H1 (cell line): ENCODE measurements around the gene ACTL9. TPM values are rescaled to one million over a fixed set of nuclear protein-coding genes. Genes with fewer than 3 reads are reported as not detected.

Experiments used
- CTCF ChIA-PET: fragments of 300-600 bp; sonication (Branson Sonifier 250); formaldehyde crosslinking; loops from one replicate; lab custom pipeline; 2021; ENCODE audit not compliant: partially characterized antibody; lab: Charles Lee
- POLR2A ChIA-PET: fragments of 300-600 bp; sonication (Branson Sonifier 250); formaldehyde crosslinking; loops from one replicate; lab custom pipeline; 2021; ENCODE audit warnings: inconsistent platforms; ENCODE audit not compliant: partially characterized antibody; lab: Charles Lee
- DNase-seq, 2 experiments: peaks; one replicate each; pipeline versions ENCODE4 v3.0.0 to v3.0.0-alpha.2; 2010 to 2022; ENCODE audit warnings: low spot score in 2 of 2, low read depth in 1 of 2, mixed read lengths in 1 of 2
- FAIRE-seq: peaks from 2 replicates; lab custom pipeline; 2011; peaks lifted over from hg19 to GRCh38; lab: Jason Lieb, UNC
- H2AFZ ChIP-seq: 2 replicates; pipeline ENCODE4 v1.8.1; 2012; ENCODE audit warnings: low read length, inconsistent platforms
- H2AK5ac ChIP-seq: 2 replicates; pipeline ENCODE4 v1.6.1; 2013; ENCODE audit warnings: low read depth, low read length
- H2BK120ac ChIP-seq: replicated peaks from 2 replicates; pipeline ENCODE3; 2013; ENCODE audit warnings: low read depth, low read length, inconsistent platforms
- H2BK12ac ChIP-seq: 2 replicates; pipeline ENCODE4 v1.6.1; 2013; ENCODE audit warnings: low read depth, low read length
- H2BK15ac ChIP-seq: 2 replicates; pipeline ENCODE4 v1.6.1; 2013; ENCODE audit warnings: low read length
- H2BK20ac ChIP-seq: 2 replicates; pipeline ENCODE4 v1.6.1; 2013; ENCODE audit warnings: low read length
- H2BK5ac ChIP-seq: 2 replicates; pipeline ENCODE4 v1.6.1; 2013; ENCODE audit warnings: low read depth, low read length
- H3K14ac ChIP-seq: 2 replicates; pipeline ENCODE4 v1.6.1; 2013; ENCODE audit warnings: inconsistent platforms; ENCODE audit not compliant: insufficient read length
- H3K18ac ChIP-seq: 2 replicates; pipeline ENCODE4 v1.6.1; 2013; ENCODE audit warnings: low read length; ENCODE audit errors: extremely low read depth
- H3K23ac ChIP-seq: 2 replicates; pipeline ENCODE4 v1.6.1; 2013; ENCODE audit warnings: inconsistent platforms; ENCODE audit not compliant: insufficient read length
- H3K23me2 ChIP-seq: 2 replicates; pipeline ENCODE4 v1.6.1; 2013; ENCODE audit warnings: low read depth, low read length
- H3K27ac ChIP-seq: 2 replicates; pipeline ENCODE4 v1.6.1; 2011; ENCODE audit warnings: low read depth, low read length, inconsistent platforms
- H3K27me3 ChIP-seq, 4 experiments: replicated peaks in 1 of 4; 1 replicate in 1 of 4; 2 replicates in 3 of 4; pipeline versions ENCODE4 v1.6.1 to v1.8.1; 2011 to 2013; ENCODE audit warnings: low read length in 3 of 4, mild to moderate bottlenecking in 3 of 4, inconsistent platforms in 2 of 4, mixed read lengths in 2 of 4, moderate library complexity in 1 of 4; ENCODE audit not compliant: control insufficient read depth in 3 of 4, insufficient read depth in 3 of 4; ENCODE audit errors: extremely low read depth in 1 of 4
- H3K36me3 ChIP-seq, 4 experiments: 2 replicates each; pipeline versions ENCODE4 v1.6.1 to v1.8.1; 2011 to 2013; ENCODE audit warnings: mild to moderate bottlenecking in 4 of 4, low read length in 3 of 4, moderate library complexity in 2 of 4, control low read depth in 1 of 4, inconsistent platforms in 1 of 4; ENCODE audit not compliant: insufficient read depth in 4 of 4, control insufficient read depth in 2 of 4
- H3K4ac ChIP-seq: replicated peaks from 2 replicates; pipeline ENCODE3; 2013; ENCODE audit warnings: low read length, low read depth, mixed read lengths, inconsistent platforms; ENCODE audit not compliant: insufficient read length
- H3K4me1 ChIP-seq, 4 experiments: replicated peaks in 1 of 4; 1 replicate in 1 of 4; 2 replicates in 3 of 4; pipeline versions ENCODE4 v1.6.1 to v1.8.1; 2011 to 2013; ENCODE audit warnings: low read length in 3 of 4, inconsistent platforms in 2 of 4, mixed read lengths in 1 of 4; ENCODE audit not compliant: insufficient read depth in 4 of 4, control insufficient read depth in 3 of 4
- H3K4me2 ChIP-seq, 2 experiments: 2 replicates each; pipeline versions ENCODE4 v1.6.1 to v1.8.1; 2011 to 2013; ENCODE audit warnings: low read depth in 2 of 2, low read length in 2 of 2, control low read depth in 1 of 2, inconsistent platforms in 1 of 2, mild to moderate bottlenecking in 1 of 2; ENCODE audit not compliant: insufficient read depth in 1 of 2
- H3K4me3 ChIP-seq, 4 experiments: fragments of 200-600, 300-600 bp in 1 of 4; sonication (generic), shearing (Covaris generic), sonication (Bioruptor Twin) in 1 of 4; 2 replicates each; pipeline versions ENCODE4 v1.5.1 to v1.8.1; 2011 to 2016; ENCODE audit warnings: low read length in 4 of 4, low read depth in 3 of 4, control low read depth in 2 of 4, inconsistent platforms in 2 of 4, mild to moderate bottlenecking in 2 of 4, mixed read lengths in 1 of 4, moderate library complexity in 1 of 4; ENCODE audit not compliant: insufficient read depth in 2 of 4; ENCODE audit errors: extremely low read depth in 1 of 4
- H3K56ac ChIP-seq: replicated peaks from 2 replicates; pipeline ENCODE3; 2013; ENCODE audit warnings: low read depth, mild to moderate bottlenecking, mixed read lengths, low read length, inconsistent platforms; ENCODE audit not compliant: insufficient read length
- H3K79me1 ChIP-seq: 2 replicates; pipeline ENCODE4 v1.6.1; 2013; ENCODE audit warnings: low read depth, low read length, control low read depth
- H3K79me2 ChIP-seq, 2 experiments: 2 replicates each; pipeline versions ENCODE4 v1.6.1 to v1.8.1; 2012 to 2013; ENCODE audit warnings: low read length in 2 of 2, mild to moderate bottlenecking in 2 of 2, inconsistent platforms in 1 of 2; ENCODE audit not compliant: insufficient read depth in 2 of 2, control insufficient read depth in 1 of 2
- H3K9ac ChIP-seq, 4 experiments: replicated peaks in 1 of 4; 1 replicate in 1 of 4; 2 replicates in 3 of 4; pipeline versions ENCODE4 v1.6.1 to v1.8.1; 2011 to 2013; ENCODE audit warnings: low read depth in 3 of 4, low read length in 3 of 4, control low read depth in 2 of 4, mild to moderate bottlenecking in 2 of 4, moderate library complexity in 2 of 4, inconsistent platforms in 1 of 4; ENCODE audit errors: extremely low read depth in 1 of 4
- H3K9me3 ChIP-seq, 2 experiments: 2 replicates each; pipeline versions ENCODE4 v1.6.1 to v1.8.1; 2012 to 2013; ENCODE audit warnings: mild to moderate bottlenecking in 2 of 2, moderate library complexity in 2 of 2, control low read depth in 1 of 2, inconsistent platforms in 1 of 2, low read depth in 1 of 2, low read length in 1 of 2, mixed read lengths in 1 of 2; ENCODE audit not compliant: insufficient read depth in 2 of 2
- H4K20me1 ChIP-seq, 2 experiments: replicated peaks in 1 of 2; 2 replicates each; pipeline versions ENCODE3 to v1.8.1; 2011 to 2013; ENCODE audit warnings: inconsistent platforms in 2 of 2, low read length in 2 of 2, mild to moderate bottlenecking in 1 of 2; ENCODE audit not compliant: insufficient read depth in 2 of 2, control insufficient read depth in 1 of 2
- H4K5ac ChIP-seq: 2 replicates; pipeline ENCODE4 v1.6.1; 2013; ENCODE audit warnings: low read length, low read depth, mixed read lengths, inconsistent platforms; ENCODE audit not compliant: insufficient read length
- H4K8ac ChIP-seq: 2 replicates; pipeline ENCODE4 v1.8.0; 2013; ENCODE audit warnings: mild to moderate bottlenecking, moderate library complexity, low read length, inconsistent platforms; ENCODE audit not compliant: insufficient read depth; ENCODE audit errors: extremely low read depth
- H4K91ac ChIP-seq: replicated peaks from 2 replicates; pipeline ENCODE3; 2013; ENCODE audit warnings: low read length, mixed read lengths, inconsistent platforms; ENCODE audit not compliant: insufficient read length
- CREB1 ChIP-seq: IDR thresholded peaks from 2 replicates; pipeline ENCODE4 v1.6.1; 2012; ENCODE audit warnings: inconsistent platforms
- SIX5 ChIP-seq: IDR thresholded peaks from 2 replicates; pipeline ENCODE4 v1.6.1; 2011; ENCODE audit warnings: mild to moderate bottlenecking, low read depth, low read length
- WGBS, 2 experiments: shearing (Covaris generic) in 1 of 2; methylation state at CpG; one replicate each; pipeline versions ENCODE4 v1.1.6 to v1.1.7; 2013 to 2015; ENCODE audit warnings: low lambda C conversion rate in 2 of 2, mixed read lengths in 2 of 2, inconsistent platforms in 1 of 2, low coverage in 1 of 2, missing lambda C conversion rate in 1 of 2; ENCODE audit not compliant: insufficient replicate concordance in 2 of 2, insufficient coverage in 1 of 2, insufficient read length in 1 of 2; ENCODE audit errors: extremely low coverage in 1 of 2, missing lambda C conversion rate in 1 of 2; 5-methylcytosine and 5-hydroxymethylcytosine counted together
- polyA plus RNA-seq, 7 experiments: library from polyadenylated mRNA; depleted of rRNA in 3 of 7; stranded (reverse) in 5 of 7; unstranded in 2 of 7; fragments of >200 nt in 5 of 7; fragments of 200-250 nt in 2 of 7; gene quantifications; 1 replicate in 5 of 7; 2 replicates in 1 of 7; 4 replicates in 1 of 7; pipeline versions ENCODE4 v1.2.1 to v1.2.3, GENCODE V29; 2011 to 2013; ENCODE audit warnings: missing spikeins in 2 of 7, mixed read lengths in 2 of 7
- total RNA-seq: library from RNA; stranded (reverse); fragmentation: NEBNext Ultra II Directional; extraction: Animal tissue kit (Norgen Biotek cat#: 25700); gene quantifications from 2 replicates; pipeline ENCODE4 v1.2.1, GENCODE V29; 2021

The ACTL9 gene
- total and polyA plus RNA-seq, 2 of the 8 experiments (the other 6 are each of a cell fraction or from before 2014, with no cell fraction given), result not detected

DNA sequence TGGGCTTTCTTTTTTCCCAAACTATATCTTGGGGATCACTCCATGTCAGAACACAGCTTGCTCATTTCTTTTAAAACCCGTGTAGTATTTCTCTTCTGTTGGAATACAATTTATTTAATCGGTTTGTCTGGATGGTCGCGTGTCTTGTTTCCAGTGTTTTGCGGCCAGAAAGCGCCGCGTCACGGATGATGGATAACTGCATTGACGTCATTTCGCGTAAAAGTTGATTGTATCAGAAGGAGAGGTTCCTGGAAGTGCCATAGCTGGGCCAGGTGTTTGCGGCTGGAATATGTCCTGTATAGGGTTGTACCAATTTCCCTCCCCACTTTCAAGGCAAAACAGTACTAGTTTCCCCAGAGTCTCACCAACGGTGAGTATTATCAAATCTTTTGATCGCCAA, 9.7 kb downstream of the ACTL9 start:
- H3K4ac ChIP-seq, result no peak overlapping the region
- no peaks in the 10 kb centered on the region for H3K4me1 ChIP-seq
- FAIRE-seq, result no peak
- H2BK12ac ChIP-seq, result no peak overlapping the region
- no peak overlapping the region for H3K14ac ChIP-seq
- H3K23me2 ChIP-seq, result no peaks in the 10 kb centered on the region; the same call in 1 of the 2 replicates
- peaks cover 2 to 20% of the 10 kb centered on the region in 2 experiments; a peak in 2 of 4 replicates for H3K9me3 ChIP-seq
- no peaks in the 10 kb centered on the region for H3K79me1 ChIP-seq
- DNase-seq, result no peak
- no peak overlapping the region for H3K9ac ChIP-seq
- no peak overlapping the region for H4K8ac ChIP-seq
- H4K20me1 ChIP-seq, result no peaks in the 10 kb centered on the region
- H2BK15ac ChIP-seq, result no peak overlapping the region
- CTCF ChIA-PET, result interaction anchor here (1.1 kb wide), 1 partner anchor 9 kb away, joined by 7 read pairs; no protein-coding TSS in a partner anchor
- H3K79me2 ChIP-seq, result no peaks in the 10 kb centered on the region
- H3K4me3 ChIP-seq, result no peak overlapping the region
- no peaks in the 10 kb centered on the region for H3K36me3 ChIP-seq
- no peak overlapping the region for H2AK5ac ChIP-seq
- H3K4me2 ChIP-seq, result no peak overlapping the region
- H2BK5ac ChIP-seq, result no peak overlapping the region
- no peaks in the 10 kb centered on the region for H3K27me3 ChIP-seq
- no peak overlapping the region for H3K23ac ChIP-seq
- POLR2A ChIA-PET, result no interaction called here
- H2AFZ ChIP-seq, result no peak overlapping the region
- H2BK20ac ChIP-seq, result no peak overlapping the region
- no peak overlapping the region for H3K27ac ChIP-seq
- H4K5ac ChIP-seq, result no peak overlapping the region
- no peak overlapping the region for H3K56ac ChIP-seq
- H2BK120ac ChIP-seq, result no peak overlapping the region
- H4K91ac ChIP-seq, result no peak overlapping the region
- H3K18ac ChIP-seq, result no peak overlapping the region
- 88% methylated on average over 15 of the region's 15 CpGs; no CpG with 5 or more reads in 1 of the 2 experiments for WGBS, 2 experiments
- TF ChIP-seq SIX5 (no peak), CREB1 (no peak)
